Activated CD4-positive, alpha-beta T cell treated with anti-CD3 and anti-CD28 coated beads, Interleukin-2, amount 10 ng/mL, durations not matched to agents 24 days and 14 days (primary cell): ENCODE results near the gene PADI1. TPM values are rescaled to one million over a fixed set of nuclear protein-coding genes. Genes with fewer than 3 reads are reported as not detected.

Experiments
- DNase-seq: peaks from one replicate; pipeline ENCODE4 v3.0.0; 2022
- H3K27ac Mint-ChIP-seq: one replicate; pipeline ENCODE4 v1.8.0; 2022; ENCODE audit warnings: mild to moderate bottlenecking, mixed read lengths
- H3K27me3 Mint-ChIP-seq: one replicate; pipeline ENCODE4 v1.8.0; 2022; ENCODE audit warnings: mixed read lengths
- H3K36me3 Mint-ChIP-seq: one replicate; pipeline ENCODE4 v1.8.0; 2022; ENCODE audit warnings: low read depth, mild to moderate bottlenecking, mixed read lengths
- H3K4me1 Mint-ChIP-seq: one replicate; pipeline ENCODE4 v1.8.0; 2021; ENCODE audit warnings: mixed read lengths
- H3K4me3 Mint-ChIP-seq: one replicate; pipeline ENCODE4 v1.8.0; 2022; ENCODE audit warnings: mild to moderate bottlenecking, moderate library complexity, mixed read lengths
- H3K9me3 Mint-ChIP-seq: one replicate; pipeline ENCODE4 v1.8.0; 2021; ENCODE audit warnings: mixed read lengths
- intact Hi-C: fragments of 100-400 bp; cut with micrococcal nuclease; formaldehyde crosslinking; loops from one replicate; pipeline ENCODE4 v1.15.1; 2023
- total RNA-seq: library from RNA; stranded (reverse); gene quantifications from 2 replicates; pipeline ENCODE4 v1.2.3, GENCODE V29; 2022

Gene PADI1
- total RNA-seq, 1 donor from 2014 or later = not detected

DNA sequence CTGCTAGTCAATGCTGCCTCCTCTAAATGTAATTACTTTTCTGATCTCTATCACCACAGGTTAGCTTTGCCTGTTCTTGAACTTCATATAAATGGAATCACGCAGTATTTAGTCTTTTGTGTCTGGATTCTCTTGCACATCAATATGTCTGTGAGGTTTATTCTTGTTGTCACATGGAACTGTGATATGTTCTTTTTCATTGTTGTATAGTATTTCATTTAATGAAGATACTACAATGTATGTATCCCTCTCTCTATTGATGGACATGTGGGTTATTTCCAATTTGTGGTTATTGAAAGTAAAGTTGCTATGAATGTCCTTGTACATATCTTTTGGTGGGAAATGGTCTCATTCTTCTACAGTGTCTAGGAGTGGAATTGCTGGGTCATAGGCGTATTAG lies 16.7 kb upstream of the PADI1 start:
- H3K27me3 Mint-ChIP-seq = peaks cover 5% of the 10 kb centered on the region
- no peaks in the 10 kb centered on the region for H3K9me3 Mint-ChIP-seq
- H3K4me1 Mint-ChIP-seq = peaks cover 3% of the 10 kb centered on the region
- no peaks in the 10 kb centered on the region for H3K36me3 Mint-ChIP-seq
- no peak overlapping the region for H3K4me3 Mint-ChIP-seq
- H3K27ac Mint-ChIP-seq = no peak overlapping the region
- intact Hi-C loops = no loop called here
- DNase-seq = no peak

- intact Hi-C loops = no loop called here
- peaks cover 5% of the 10 kb centered on the region for H3K27me3 Mint-ChIP-seq
- DNase-seq = no peak
- peaks cover 3% of the 10 kb centered on the region for H3K4me1 Mint-ChIP-seq
- H3K4me3 Mint-ChIP-seq = no peak overlapping the region
- no peaks in the 10 kb centered on the region for H3K9me3 Mint-ChIP-seq
- H3K27ac Mint-ChIP-seq = no peak overlapping the region
- H3K36me3 Mint-ChIP-seq = no peaks in the 10 kb centered on the region
These were observed 15.9 kb upstream of the PADI1 start for GRCh38 chr1:17188889-17189631.

DNA sequence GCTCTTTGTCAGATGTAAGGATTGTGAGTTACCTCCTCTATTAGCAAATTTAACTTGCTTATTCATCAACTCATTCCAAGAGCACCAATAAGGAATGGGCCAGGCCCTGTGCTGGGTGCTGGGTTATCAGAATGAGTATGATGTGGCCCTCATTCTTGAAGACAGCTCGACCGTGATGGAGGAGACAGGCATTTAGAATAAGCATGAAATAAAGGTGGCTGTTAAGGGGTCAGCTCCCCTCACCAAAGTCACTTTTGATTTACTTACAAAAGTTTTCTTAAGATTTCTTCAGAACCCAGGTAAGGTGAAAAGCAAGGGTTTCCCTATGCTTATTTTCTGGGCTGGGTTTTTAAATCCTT lies 15.3 kb upstream of the PADI1 start:
- Mint-ChIP-seq H3K27ac (no peak overlapping the region), H3K9me3 (no peaks in the 10 kb centered on the region), H3K4me3 (no peak overlapping the region), H3K36me3 (no peaks in the 10 kb centered on the region), H3K27me3 (peaks cover 9% of the 10 kb centered on the region), H3K4me1 (peaks cover 3% of the 10 kb centered on the region)
- DNase-seq = no peak
- intact Hi-C loops = no loop called here

GRCh38 chr1:17190010-17190995 lies 14.6 kb upstream of the PADI1 start:
- H3K27ac Mint-ChIP-seq = no peak overlapping the region
- H3K27me3 Mint-ChIP-seq = peaks cover 9% of the 10 kb centered on the region
- no peaks in the 10 kb centered on the region for H3K9me3 Mint-ChIP-seq
- DNase-seq = no peak
- no peak overlapping the region for H3K4me3 Mint-ChIP-seq
- intact Hi-C loops = no loop called here
- H3K36me3 Mint-ChIP-seq = no peaks in the 10 kb centered on the region
- peaks cover 3% of the 10 kb centered on the region for H3K4me1 Mint-ChIP-seq

DNA sequence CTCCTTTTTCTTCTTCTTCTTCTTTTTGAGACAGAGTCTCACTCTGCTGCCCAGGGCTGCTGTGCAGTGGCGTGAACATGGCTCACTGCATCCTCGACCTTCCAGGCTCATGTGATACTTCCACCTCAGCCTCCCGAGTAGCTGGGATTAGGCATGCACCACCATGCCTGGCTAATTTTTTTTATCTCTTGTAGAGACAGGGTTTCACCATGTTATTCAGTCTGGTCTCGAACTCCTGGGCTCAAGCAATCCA lies 13.0 kb upstream of the PADI1 start:
- Mint-ChIP-seq H3K36me3 (no peaks in the 10 kb centered on the region), H3K27me3 (peaks cover 10% of the 10 kb centered on the region), H3K4me1 (no peaks in the 10 kb centered on the region), H3K27ac (peak overlapping the region; percentile 20), H3K4me3 (no peak overlapping the region), H3K9me3 (no peaks in the 10 kb centered on the region)
- intact Hi-C loops = no loop called here
- no peak for DNase-seq

GRCh38 chr1:17192394-17193221 lies 12.3 kb upstream of the PADI1 start:
- intact Hi-C loops = no loop called here
- Mint-ChIP-seq H3K4me3 (no peak overlapping the region), H3K36me3 (no peaks in the 10 kb centered on the region), H3K27ac (no peak overlapping the region), H3K27me3 (peaks cover 13% of the 10 kb centered on the region), H3K9me3 (no peaks in the 10 kb centered on the region), H3K4me1 (no peaks in the 10 kb centered on the region)
- DNase-seq = no peak

DNA sequence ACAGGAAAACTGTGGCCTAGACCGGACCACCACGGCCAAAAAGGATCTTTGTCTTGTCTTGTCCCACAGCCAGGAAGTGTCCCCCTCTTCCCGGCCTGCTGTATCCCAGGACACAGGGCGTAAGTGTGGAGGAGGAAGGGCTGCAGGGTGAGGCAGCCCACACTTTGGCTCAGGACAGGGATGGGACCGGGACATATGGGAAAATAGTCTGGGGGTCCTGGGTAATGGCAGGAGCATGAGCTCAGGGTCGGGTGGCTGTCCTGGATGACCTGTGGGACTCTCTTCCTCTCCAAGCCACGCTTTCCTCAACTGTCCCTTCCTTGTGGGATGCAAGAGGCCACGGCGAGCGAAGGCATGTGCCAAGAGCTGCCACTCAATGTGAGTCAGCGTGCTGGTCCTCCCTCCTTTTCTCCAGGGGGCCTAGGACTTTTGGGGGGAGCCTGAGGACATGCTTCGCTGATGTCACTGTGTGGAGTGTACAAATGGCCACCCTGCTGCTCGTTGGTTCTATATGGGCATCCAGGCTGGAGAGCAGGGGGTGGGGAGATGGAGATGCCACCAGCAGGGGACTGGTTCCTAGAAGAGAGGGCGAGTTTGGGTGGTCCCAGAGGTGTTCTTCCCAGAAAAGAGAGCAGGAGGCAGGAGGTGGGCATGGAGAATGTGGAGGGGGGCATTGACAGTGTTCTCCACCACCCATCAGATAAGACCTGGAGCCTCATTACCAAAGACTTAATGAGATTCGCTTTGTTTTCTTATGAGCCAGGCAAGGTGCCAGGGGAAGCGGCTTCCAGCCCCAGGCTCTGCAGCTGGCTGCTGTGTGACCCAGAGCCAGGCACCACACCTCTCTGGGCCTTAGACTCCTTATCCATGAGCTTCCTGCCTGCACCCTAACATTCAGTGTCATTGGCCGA lies 11.5 kb upstream of the PADI1 start:
- intact Hi-C loops = no loop called here
- H3K36me3 Mint-ChIP-seq = no peaks in the 10 kb centered on the region
- H3K27me3 Mint-ChIP-seq = peaks cover 13% of the 10 kb centered on the region
- no peaks in the 10 kb centered on the region for H3K4me1 Mint-ChIP-seq
- H3K4me3 Mint-ChIP-seq = no peak overlapping the region
- H3K9me3 Mint-ChIP-seq = no peaks in the 10 kb centered on the region
- no peak for DNase-seq
- H3K27ac Mint-ChIP-seq = no peak overlapping the region

- Mint-ChIP-seq H3K27ac (no peak overlapping the region), H3K9me3 (no peaks in the 10 kb centered on the region), H3K27me3 (peaks cover 13% of the 10 kb centered on the region), H3K36me3 (no peaks in the 10 kb centered on the region), H3K4me3 (no peak overlapping the region), H3K4me1 (no peaks in the 10 kb centered on the region)
- DNase-seq = no peak
- intact Hi-C loops = no loop called here
These were observed 10.8 kb upstream of the PADI1 start for GRCh38 chr1:17194133-17194475.

DNA sequence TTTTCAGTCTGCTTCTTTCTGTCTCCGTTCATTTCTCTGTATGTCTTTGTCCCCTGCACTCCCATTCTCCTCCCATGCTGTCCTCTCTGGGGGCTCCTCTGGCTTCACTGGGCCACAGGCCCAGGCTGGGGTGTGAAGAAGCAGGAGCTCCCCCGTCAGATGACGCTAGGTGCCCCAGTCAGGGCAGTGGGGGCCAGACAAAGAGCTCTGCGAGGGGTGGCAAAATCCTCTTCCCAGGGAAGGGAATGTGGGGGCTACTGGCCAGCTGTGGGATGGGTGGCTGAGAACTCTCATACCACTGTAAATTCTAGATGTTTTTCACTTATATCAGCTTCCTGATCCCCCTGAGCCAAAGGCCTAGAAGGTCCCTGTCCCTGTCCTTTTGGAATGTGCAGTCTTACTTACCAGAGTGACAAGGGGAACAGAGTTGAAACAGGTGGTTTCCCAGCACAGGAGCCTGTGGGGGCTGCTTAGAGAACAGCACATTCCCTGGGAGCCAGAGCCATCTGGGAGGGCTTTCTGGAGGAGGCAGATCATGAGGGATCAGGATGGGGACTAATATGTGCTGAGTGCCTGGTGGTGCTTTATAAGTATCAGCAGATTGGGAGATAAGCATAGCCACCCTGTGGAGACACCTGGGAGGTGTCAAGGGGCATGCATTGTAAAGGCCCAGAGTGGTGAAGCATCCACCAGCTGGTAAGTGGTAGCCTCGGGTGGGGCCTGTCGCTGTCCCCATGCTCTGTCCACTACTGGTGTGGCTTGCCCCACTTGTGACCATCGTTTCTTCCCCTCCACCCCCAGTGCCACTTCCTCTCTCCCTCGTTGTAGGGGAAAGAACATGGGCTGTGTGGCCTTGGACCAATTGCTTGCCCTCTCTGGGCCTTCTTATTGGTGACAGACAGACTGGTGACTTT lies 10.1 kb upstream of the PADI1 start:
- intact Hi-C loops = no loop called here

DNA sequence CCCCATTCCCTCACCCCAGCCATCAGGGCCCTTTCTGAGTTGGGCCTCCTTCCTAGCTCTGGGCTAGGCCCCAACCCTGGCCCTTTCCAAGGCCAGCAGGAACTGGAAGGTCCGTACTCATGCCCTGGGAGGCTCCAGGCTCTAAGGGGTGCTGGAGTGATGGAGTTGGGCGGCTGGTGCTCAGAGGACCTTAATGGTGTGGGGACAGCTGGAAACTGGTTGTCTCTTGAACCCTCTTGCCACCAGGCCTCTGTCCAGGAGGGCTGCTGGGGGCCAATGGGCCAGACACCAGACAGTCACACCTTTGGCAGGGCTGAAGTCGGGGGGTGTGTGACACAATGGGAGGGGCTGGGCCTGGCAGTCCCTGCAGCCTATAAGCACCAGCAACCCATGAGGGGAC lies 9.2 kb upstream of the PADI1 start:
- peaks cover 13% of the 10 kb centered on the region for H3K27me3 Mint-ChIP-seq

More for the DNA sequence above, 10.1 kb upstream of the PADI1 start:
- H3K4me3 Mint-ChIP-seq = no peak overlapping the region
- peak overlapping the region; percentile 58 for H3K27ac Mint-ChIP-seq
- peaks cover 13% of the 10 kb centered on the region for H3K27me3 Mint-ChIP-seq
- no peak for DNase-seq
- H3K9me3 Mint-ChIP-seq = no peaks in the 10 kb centered on the region
- peaks cover 3% of the 10 kb centered on the region for H3K4me1 Mint-ChIP-seq
- no peaks in the 10 kb centered on the region for H3K36me3 Mint-ChIP-seq

DNA sequence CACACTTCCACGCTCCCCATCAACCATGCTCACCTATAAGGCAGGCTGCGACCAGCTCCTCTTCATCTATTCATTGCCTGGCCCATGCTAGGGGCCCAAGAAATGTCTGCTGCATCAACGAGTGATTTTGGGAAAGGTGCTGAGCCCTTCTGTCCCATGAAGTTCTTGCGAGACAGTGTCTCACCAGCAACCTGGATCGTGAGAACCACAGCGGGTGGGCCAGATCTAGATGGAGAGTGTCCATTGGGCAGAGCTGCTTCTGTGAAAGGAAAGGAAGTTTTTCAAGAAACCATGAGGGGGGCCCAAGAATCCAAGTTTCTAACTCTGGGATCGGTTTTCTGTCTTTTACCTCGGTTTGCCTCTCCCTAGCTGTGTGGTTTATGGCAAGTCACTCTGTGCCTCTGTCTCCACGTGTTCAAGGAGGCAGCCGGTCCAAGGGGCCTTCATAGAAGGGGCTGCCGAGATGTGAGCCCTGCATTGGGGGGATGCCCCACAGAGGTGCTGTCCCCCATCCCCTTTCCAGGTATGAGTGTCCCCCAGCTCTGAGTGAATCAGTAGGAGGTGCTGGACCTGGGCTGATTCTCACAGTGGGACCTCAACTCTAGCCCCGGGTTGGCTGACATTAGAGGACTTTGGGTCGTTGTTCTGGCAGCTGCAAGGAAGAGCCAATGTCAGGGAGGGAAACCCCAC lies 8.3 kb upstream of the PADI1 start:
- Mint-ChIP-seq H3K4me1 (peaks cover 13% of the 10 kb centered on the region), H3K9me3 (no peaks in the 10 kb centered on the region), H3K36me3 (no peaks in the 10 kb centered on the region), H3K27me3 (peaks cover 11% of the 10 kb centered on the region), H3K27ac (no peak overlapping the region), H3K4me3 (no peak overlapping the region)
- no peak for DNase-seq
- intact Hi-C loops = no loop called here

More for the DNA sequence above, 9.2 kb upstream of the PADI1 start:
- Mint-ChIP-seq H3K27ac (no peak overlapping the region), H3K9me3 (no peaks in the 10 kb centered on the region), H3K36me3 (no peaks in the 10 kb centered on the region), H3K4me3 (no peak overlapping the region), H3K4me1 (peaks cover 5% of the 10 kb centered on the region)
- no peak for DNase-seq
- intact Hi-C loops = no loop called here

DNA sequence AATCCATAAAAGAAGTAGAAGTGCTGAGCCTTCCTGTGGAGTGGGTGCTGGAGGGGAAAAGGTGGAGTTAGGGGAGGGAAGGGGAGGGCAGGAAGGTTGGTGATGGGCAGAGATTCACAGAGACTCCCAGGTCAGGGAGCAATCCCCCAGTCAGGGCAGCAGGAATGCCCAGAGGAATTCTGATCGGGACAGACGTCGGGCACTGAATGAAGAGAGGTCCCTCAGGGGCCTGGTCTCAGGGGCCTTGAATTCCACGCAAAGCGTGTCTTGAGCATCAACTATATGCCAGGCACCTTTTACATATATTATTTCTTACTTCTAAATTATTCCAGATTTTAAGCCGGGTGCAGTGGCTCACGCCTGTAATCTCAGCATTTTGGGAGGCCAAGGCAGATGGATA lies 7.2 kb upstream of the PADI1 start:
- DNase-seq = no peak
- Mint-ChIP-seq H3K27ac (no peak overlapping the region), H3K9me3 (no peaks in the 10 kb centered on the region), H3K4me3 (no peak overlapping the region), H3K36me3 (no peaks in the 10 kb centered on the region), H3K4me1 (peaks cover 19% of the 10 kb centered on the region), H3K27me3 (peaks cover 8% of the 10 kb centered on the region)
- intact Hi-C loops = no loop called here
